Hypothalamus (tissue), 51 donors: Measurements from ENCODE around the gene PSG7.
"Not testable (repeated sequence)": the region's sequence is repeated elsewhere in the genome, so short reads cannot be mapped to it uniquely, and the experiment has no call there.

Experiments
- DNase-seq, 51 donors: peaks; one replicate each; lab custom pipeline; 2025; lab: John Stamatoyannopoulos, UW

Gene PSG7

GRCh38 chr19:42916931-42917330, 20.1 kb downstream of the PSG7 start:
- DNase-seq = not testable (repeated sequence)

- not testable (repeated sequence) for DNase-seq
These were observed 23.5 kb downstream of the PSG7 start for GRCh38 chr19:42913516-42913915.

GRCh38 chr19:42912941-42913340, 24.1 kb downstream of the PSG7 start:
- not testable (repeated sequence) for DNase-seq

GRCh38 chr19:42911731-42912130, 25.3 kb downstream of the PSG7 start:
- DNase-seq = not testable (repeated sequence)

- not testable (repeated sequence) for DNase-seq
These were observed 30.8 kb downstream of the PSG7 start for GRCh38 chr19:42906162-42906561.

GRCh38 chr19:42900561-42900960, 36.4 kb downstream of the PSG7 start:
- DNase-seq = not testable (repeated sequence)

- DNase-seq = not testable (repeated sequence)
These were observed 37.3 kb downstream of the PSG7 start for GRCh38 chr19:42899674-42900073.

GRCh38 chr19:42899110-42899509, 37.9 kb downstream of the PSG7 start:
- DNase-seq = not testable (repeated sequence)

GRCh38 chr19:42898656-42899055, 38.4 kb downstream of the PSG7 start:
- not testable (repeated sequence) for DNase-seq

- DNase-seq = not testable (repeated sequence)
These were observed 39.3 kb downstream of the PSG7 start for GRCh38 chr19:42897729-42898128.

- not testable (repeated sequence) for DNase-seq
These were observed 46.6 kb downstream of the PSG7 start for GRCh38 chr19:42890446-42890845.

- not testable (repeated sequence) for DNase-seq
These were observed 49.0 kb downstream of the PSG7 start for GRCh38 chr19:42887876-42888445.

GRCh38 chr19:42882730-42883129, 54.3 kb downstream of the PSG7 start:
- not testable (repeated sequence) for DNase-seq

- DNase-seq = not testable (repeated sequence)
These were observed 55.0 kb downstream of the PSG7 start for GRCh38 chr19:42882010-42882409.

- DNase-seq = peak in 1 of 51 donors; percentile 2
These were observed 55.7 kb downstream of the PSG7 start for GRCh38 chr19:42881279-42881678.

- not testable (repeated sequence) for DNase-seq
These were observed 56.4 kb downstream of the PSG7 start for GRCh38 chr19:42880621-42881020.

GRCh38 chr19:42879613-42880012, 57.4 kb downstream of the PSG7 start, which contains the start of gene PSG1:
PSG1 (minus strand) TSS chr19:42879713; CDS start chr19:42879581, 132 bp downstream.
- DNase-seq = no peak

GRCh38 chr19:42876596-42876995, 60.4 kb downstream of the PSG7 start:
- DNase-seq = not testable (repeated sequence)

GRCh38 chr19:42875881-42876280, 61.1 kb downstream of the PSG7 start:
- not testable (repeated sequence) for DNase-seq

GRCh38 chr19:42874901-42875813, 61.9 kb downstream of the PSG7 start:
- DNase-seq = not testable (repeated sequence)

- DNase-seq = not testable (repeated sequence)
These were observed 62.9 kb downstream of the PSG7 start for GRCh38 chr19:42874136-42874535.
